HEK293 (cell line): ENCODE results near the gene ELFN1.
A peak's percentile ranks its signal among the peaks of the same experiment; 100 is the strongest.

Experiments
- CTCF ChIA-PET: fragments of 350-600 bp; formaldehyde crosslinking; extraction: SDS; loops from one replicate; lab custom pipeline; 2021; ENCODE audit warnings: antibody characterized with exemption; lab: Yijun Ruan, JAX
- POLR2A ChIA-PET: fragments of 300-600 bp; formaldehyde crosslinking; extraction: SDS; loops from one replicate; lab custom pipeline; 2020; ENCODE audit warnings: antibody characterized with exemption, inconsistent platforms; lab: Yijun Ruan, JAX
- H3K27ac ChIP-seq: fragments of 200-500 bp; sonication (Bioruptor generic); 2 replicates; pipeline ENCODE4 v1.5.1; 2014; ENCODE audit warnings: low read depth, low read length, control low read depth, inconsistent platforms; ENCODE audit errors: extremely low read depth
- H3K36me3 ChIP-seq, 2 experiments: fragments of 200-500 bp in 1 of 2; sonication (Bioruptor generic) in 1 of 2; 1 replicate in 1 of 2; 2 replicates in 1 of 2; pipeline ENCODE4 v1.5.1; 2014 to 2017; ENCODE audit warnings: inconsistent platforms in 2 of 2, low read length in 2 of 2; ENCODE audit not compliant: control insufficient read depth in 2 of 2, insufficient read depth in 1 of 2
- H3K4me1 ChIP-seq: fragments of 200-500 bp; sonication (Bioruptor generic); 2 replicates; pipeline ENCODE4 v1.5.1; 2014; ENCODE audit warnings: mild to moderate bottlenecking, low read length, inconsistent platforms; ENCODE audit not compliant: control insufficient read depth, insufficient read depth
- H3K4me3 ChIP-seq: 2 replicates; pipeline ENCODE4 v1.5.1; 2011; ENCODE audit warnings: low read depth, mild to moderate bottlenecking, control low read depth, low read length, moderate library complexity
- H3K9me3 ChIP-seq: fragments of 200-500 bp; sonication (Bioruptor generic); 2 replicates; pipeline ENCODE4 v1.5.1; 2014; ENCODE audit warnings: low read depth, low read length, inconsistent platforms; ENCODE audit not compliant: control insufficient read depth, insufficient read depth
- BCL11B ChIP-seq: fragments of 450-650 bp; formaldehyde crosslinking; IDR thresholded peaks from 2 replicates; pipeline ENCODE4 v1.5.1; 2016; ENCODE audit warnings: low read depth, missing biosample characterization, missing genetic modification characterization
- GLI2 ChIP-seq: fragments of 450-650 bp; formaldehyde crosslinking; IDR thresholded peaks from 2 replicates; pipeline ENCODE4; 2017; ENCODE audit warnings: missing biosample characterization, missing genetic modification characterization, low read depth, borderline replicate concordance
- HIC1 ChIP-seq: fragments of 450-650 bp; formaldehyde crosslinking; IDR thresholded peaks from 2 replicates; pipeline ENCODE4 v1.5.1; 2016; ENCODE audit warnings: missing biosample characterization, missing genetic modification characterization
- PATZ1 ChIP-seq: fragments of 450-650 bp; formaldehyde crosslinking; IDR thresholded peaks from 2 replicates; pipeline ENCODE4 v1.5.1; 2016; ENCODE audit warnings: missing biosample characterization, missing genetic modification characterization
- SP2 ChIP-seq: fragments of 450-650 bp; formaldehyde crosslinking; IDR thresholded peaks from 2 replicates; pipeline ENCODE4 v1.5.1; 2016; ENCODE audit warnings: missing biosample characterization, missing genetic modification characterization
- SP3 ChIP-seq: fragments of 450-650 bp; formaldehyde crosslinking; IDR thresholded peaks from 2 replicates; pipeline ENCODE4 v1.5.1; 2016; ENCODE audit warnings: missing biosample characterization, missing genetic modification characterization
- TCF7L2 ChIP-seq: IDR thresholded peaks from 2 replicates; pipeline ENCODE4 v1.6.1; 2011; ENCODE audit warnings: low read depth, mild to moderate bottlenecking, inconsistent platforms, low read length, moderate library complexity, borderline replicate concordance
- ZBTB26 ChIP-seq: fragments of 450-650 bp; formaldehyde crosslinking; optimal IDR thresholded peaks from 2 replicates; pipeline ENCODE3; 2016; ENCODE audit warnings: missing biosample characterization, mild to moderate bottlenecking, missing genetic modification characterization
- ZNF10 ChIP-seq: fragments of 450-650 bp; formaldehyde crosslinking; IDR thresholded peaks from 2 replicates; pipeline ENCODE4 v1.5.1; 2017; ENCODE audit warnings: missing biosample characterization, missing genetic modification characterization
- ZNF140 ChIP-seq: fragments of 450-650 bp; formaldehyde crosslinking; IDR thresholded peaks from 2 replicates; pipeline ENCODE4 v1.5.1; 2016; ENCODE audit warnings: missing biosample characterization, missing genetic modification characterization
- ZNF19 ChIP-seq: fragments of 450-650 bp; formaldehyde crosslinking; IDR thresholded peaks from 2 replicates; pipeline ENCODE4; 2016; ENCODE audit warnings: missing biosample characterization, missing genetic modification characterization, low read depth
- ZNF214 ChIP-seq: fragments of 450-650 bp; formaldehyde crosslinking; IDR thresholded peaks from 2 replicates; pipeline ENCODE4 v1.5.1; 2017; ENCODE audit warnings: missing biosample characterization, mild to moderate bottlenecking, missing genetic modification characterization, borderline replicate concordance
- ZNF398 ChIP-seq: fragments of 450-650 bp; formaldehyde crosslinking; IDR thresholded peaks from 2 replicates; pipeline ENCODE4 v1.5.1; 2017; ENCODE audit warnings: missing biosample characterization, missing genetic modification characterization
- ZNF48 ChIP-seq: fragments of 450-650 bp; formaldehyde crosslinking; IDR thresholded peaks from 2 replicates; pipeline ENCODE4 v1.5.1; 2016; ENCODE audit warnings: missing biosample characterization, missing genetic modification characterization
- ZNF510 ChIP-seq: fragments of 450-650 bp; formaldehyde crosslinking; IDR thresholded peaks from 2 replicates; pipeline ENCODE4 v1.5.1; 2018; ENCODE audit warnings: mild to moderate bottlenecking, missing genetic modification characterization, missing biosample characterization; ENCODE audit not compliant: insufficient replicate concordance
- ZNF514 ChIP-seq: fragments of 450-650 bp; formaldehyde crosslinking; IDR thresholded peaks from 2 replicates; pipeline ENCODE4 v1.5.1; 2016; ENCODE audit warnings: missing biosample characterization, missing genetic modification characterization
- ZNF530 ChIP-seq: fragments of 450-650 bp; formaldehyde crosslinking; IDR thresholded peaks from 2 replicates; pipeline ENCODE4 v1.5.1; 2016; ENCODE audit warnings: low read depth, missing biosample characterization, missing genetic modification characterization
- ZNF548 ChIP-seq: fragments of 450-650 bp; formaldehyde crosslinking; IDR thresholded peaks from 2 replicates; pipeline ENCODE4 v1.5.1; 2016; ENCODE audit warnings: missing biosample characterization, missing genetic modification characterization
- ZNF560 ChIP-seq: fragments of 450-650 bp; formaldehyde crosslinking; IDR thresholded peaks from 2 replicates; pipeline ENCODE4 v1.5.1; 2017; ENCODE audit warnings: missing biosample characterization, missing genetic modification characterization, borderline replicate concordance
- ZNF626 ChIP-seq: fragments of 450-650 bp; sonication (Bioruptor Pico); formaldehyde crosslinking; IDR thresholded peaks from 2 replicates; pipeline ENCODE4 v1.5.1; 2018; ENCODE audit warnings: missing biosample characterization, missing genetic modification characterization, inconsistent platforms
- ZNF629 ChIP-seq: fragments of 450-650 bp; formaldehyde crosslinking; IDR thresholded peaks from 2 replicates; pipeline ENCODE4 v1.5.1; 2017; ENCODE audit warnings: missing biosample characterization, missing genetic modification characterization
- ZNF701 ChIP-seq: fragments of 450-650 bp; formaldehyde crosslinking; IDR thresholded peaks from 2 replicates; pipeline ENCODE4 v1.5.1; 2016; ENCODE audit warnings: missing biosample characterization, missing genetic modification characterization
- ZNF768 ChIP-seq: fragments of 450-650 bp; formaldehyde crosslinking; IDR thresholded peaks from 2 replicates; pipeline ENCODE4 v1.5.1; 2018; ENCODE audit warnings: missing biosample characterization, mild to moderate bottlenecking, missing genetic modification characterization
- ZNF791 ChIP-seq: fragments of 450-650 bp; formaldehyde crosslinking; IDR thresholded peaks from 2 replicates; pipeline ENCODE4 v1.5.1; 2016; ENCODE audit warnings: missing biosample characterization, missing genetic modification characterization
- ZSCAN30 ChIP-seq: fragments of 450-650 bp; IDR thresholded peaks from 2 replicates; pipeline ENCODE4 v1.5.1; 2018; ENCODE audit warnings: missing biosample characterization, mild to moderate bottlenecking, missing genetic modification characterization, moderate library complexity
- TF ChIP-seq, protein P1 (sequence below): fragments of 450-650 bp; formaldehyde crosslinking; IDR thresholded peaks from 2 replicates; pipeline ENCODE4 v1.5.1; 2017; ENCODE audit warnings: missing biosample characterization, mild to moderate bottlenecking, missing genetic modification characterization, moderate library complexity
- TF ChIP-seq, protein P2 (sequence below): fragments of 450-650 bp; formaldehyde crosslinking; IDR thresholded peaks from 2 replicates; pipeline ENCODE4 v1.5.1; 2016; ENCODE audit warnings: missing biosample characterization, missing genetic modification characterization, low read depth

The ELFN1 gene

DNA sequence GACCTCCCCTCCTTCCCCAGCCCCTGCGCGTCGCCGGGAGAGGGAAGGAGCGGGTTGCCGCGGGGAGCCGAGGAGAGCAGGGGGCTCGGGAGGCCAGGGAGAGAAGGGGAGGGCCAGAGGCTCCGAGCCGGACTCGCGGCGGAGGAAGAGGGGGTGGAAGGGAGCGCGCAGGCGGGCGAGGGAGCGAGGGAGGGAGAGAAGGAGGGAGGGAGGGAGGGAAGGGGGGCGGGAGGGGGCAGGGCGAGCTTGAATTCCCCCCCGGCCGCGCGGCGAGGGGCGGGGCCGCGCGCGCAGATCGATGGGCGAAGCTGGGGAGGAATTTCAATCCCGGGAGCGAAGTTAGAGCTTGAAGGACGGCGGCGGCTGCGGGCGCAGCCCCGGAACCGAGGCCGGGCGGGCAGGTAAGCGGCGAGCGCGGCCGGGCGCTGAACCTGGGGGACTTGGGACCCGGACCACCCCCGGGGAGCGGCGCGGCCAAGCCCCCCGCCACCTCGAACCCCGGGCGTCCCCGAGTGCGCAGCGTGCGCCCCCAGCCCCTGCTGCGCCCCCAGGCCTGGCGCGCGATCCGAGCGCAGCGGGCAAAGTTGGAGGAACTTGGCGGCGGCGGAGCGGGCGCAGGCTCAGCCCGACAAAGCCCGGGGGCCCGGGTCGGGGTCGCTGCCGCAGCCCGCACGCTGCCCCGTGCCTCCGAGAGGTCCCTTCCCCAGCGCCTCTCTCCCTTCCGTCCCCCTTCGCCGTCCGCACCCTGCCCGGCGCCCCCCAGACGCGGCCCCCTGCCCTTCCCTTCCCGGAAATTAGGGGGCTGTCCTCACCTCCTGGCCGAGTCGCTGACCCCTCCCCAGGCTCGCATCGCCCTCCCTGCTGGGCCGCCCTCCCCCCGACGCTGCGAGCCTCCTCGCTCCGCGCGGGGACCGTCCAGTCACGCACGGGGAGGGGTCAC is at the start of gene ELFN1:
ELFN1 (plus strand) TSS at position 324 of the 940 bp plus-strand sequence. CDS start 74,320 bp downstream, outside the sequence.
- ChIA-PET CTCF (no interaction called here), POLR2A (interaction anchor here (0.6 kb wide), 2 partner anchors 301 to 648 kb away, joined by 4 to 6 read pairs; no protein-coding TSS in a partner anchor)
- H3K4me1 ChIP-seq = 0 out of 2 replicates have a peak, but pooled peaks cover 3% of the 10 kb centered on the region
- no peak within 1 kb of the TSS; the same call in 1 of the 2 replicates for H3K27ac ChIP-seq
- H3K4me3 ChIP-seq = peak within 1 kb of the TSS; percentile 36
- H3K36me3 ChIP-seq = no peaks in the 10 kb centered on the region
- no peaks in the 10 kb centered on the region for H3K9me3 ChIP-seq
- no peak for TF ChIP-seq ZNF514
- no peak for TF ChIP-seq ZNF701
- no peak for TF ChIP-seq ZNF768
- peak; percentile 44 for TF ChIP-seq SP2 (tag by site-specific recombination)
- peak; percentile 41 for TF ChIP-seq ZBTB26
- TF ChIP-seq ZNF19 (tag by site-specific recombination) = no peak
- TF ChIP-seq ZNF214 (tag by site-specific recombination) = no peak
- TF ChIP-seq HIC1 (tag by site-specific recombination) = no peak
- no peak for TF ChIP-seq TCF7L2
- TF ChIP-seq ZNF626 = no peak
- peak; percentile 43 for TF ChIP-seq SP3
- no peak for TF ChIP-seq ZNF10 (tag by site-specific recombination)
- no peak for TF ChIP-seq ZNF530
- no peak for TF ChIP-seq GLI2 (tag by site-specific recombination)
- no peak for TF ChIP-seq BCL11B (tag by site-specific recombination)
- TF ChIP-seq, protein P1, sequence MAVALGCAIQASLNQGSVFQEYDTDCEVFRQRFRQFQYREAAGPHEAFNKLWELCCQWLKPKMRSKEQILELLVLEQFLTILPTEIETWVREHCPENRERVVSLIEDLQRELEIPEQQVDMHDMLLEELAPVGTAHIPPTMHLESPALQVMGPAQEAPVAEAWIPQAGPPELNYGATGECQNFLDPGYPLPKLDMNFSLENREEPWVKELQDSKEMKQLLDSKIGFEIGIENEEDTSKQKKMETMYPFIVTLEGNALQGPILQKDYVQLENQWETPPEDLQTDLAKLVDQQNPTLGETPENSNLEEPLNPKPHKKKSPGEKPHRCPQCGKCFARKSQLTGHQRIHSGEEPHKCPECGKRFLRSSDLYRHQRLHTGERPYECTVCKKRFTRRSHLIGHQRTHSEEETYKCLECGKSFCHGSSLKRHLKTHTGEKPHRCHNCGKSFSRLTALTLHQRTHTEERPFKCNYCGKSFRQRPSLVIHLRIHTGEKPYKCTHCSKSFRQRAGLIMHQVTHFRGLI = no peak
- TF ChIP-seq ZNF48 (tag by site-specific recombination) = no peak
- no peak for TF ChIP-seq ZNF140 (tag by site-specific recombination)
- TF ChIP-seq ZNF398 (tag by site-specific recombination) = peak; percentile 88
- no peak for TF ChIP-seq ZNF548 (tag by site-specific recombination)
- no peak for TF ChIP-seq ZNF560 (tag by site-specific recombination)
- peak; percentile 75 for TF ChIP-seq PATZ1
- no peak for TF ChIP-seq ZNF791
- no peak for TF ChIP-seq ZNF629 (tag by site-specific recombination)
- TF ChIP-seq, protein P2, sequence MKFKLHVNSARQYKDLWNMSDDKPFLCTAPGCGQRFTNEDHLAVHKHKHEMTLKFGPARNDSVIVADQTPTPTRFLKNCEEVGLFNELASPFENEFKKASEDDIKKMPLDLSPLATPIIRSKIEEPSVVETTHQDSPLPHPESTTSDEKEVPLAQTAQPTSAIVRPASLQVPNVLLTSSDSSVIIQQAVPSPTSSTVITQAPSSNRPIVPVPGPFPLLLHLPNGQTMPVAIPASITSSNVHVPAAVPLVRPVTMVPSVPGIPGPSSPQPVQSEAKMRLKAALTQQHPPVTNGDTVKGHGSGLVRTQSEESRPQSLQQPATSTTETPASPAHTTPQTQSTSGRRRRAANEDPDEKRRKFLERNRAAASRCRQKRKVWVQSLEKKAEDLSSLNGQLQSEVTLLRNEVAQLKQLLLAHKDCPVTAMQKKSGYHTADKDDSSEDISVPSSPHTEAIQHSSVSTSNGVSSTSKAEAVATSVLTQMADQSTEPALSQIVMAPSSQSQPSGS (tag by site-specific recombination) = no peak
- TF ChIP-seq ZNF510 (tag by site-specific recombination) = no peak
- no peak for TF ChIP-seq ZSCAN30
